ENCODE data around the gene CROT. TPM values are rescaled to one million over a fixed set of nuclear protein-coding genes. Genes with fewer than 3 reads are reported as not detected.
A peak's percentile ranks its signal among the peaks of the same experiment; 100 is the strongest.

CROT gene
- total and polyA plus RNA-seq, 8 donors = 13.0 to 29.7 (median 27.7) TPM

GRCh38 chr7:87398446-87398845, 53.0 kb downstream of the CROT start:
- intact Hi-C loops (cut with DNase I) = no loop called here
- Histone ChIP-seq H3K4me3 (no peak overlapping the region), H3K27me3 (no peaks in the 10 kb centered on the region), H3K27ac (no peak overlapping the region), H3K36me3 (peaks cover 0 to 6% of the 10 kb centered on the region in 2 donors), H3K4me1 (no peaks in the 10 kb centered on the region), H3K9me3 (no peaks in the 10 kb centered on the region)
- TF ChIP-seq CTCF (IDR thresholded peaks at IDR 0.05) = no peak
- DNase-seq (no peak), ATAC-seq (no peak)

- TF ChIP-seq CTCF (IDR thresholded peaks at IDR 0.05) = no peak
- no peak overlapping the region for H3K4me3 ChIP-seq
- DNase-seq (no peak), ATAC-seq (no peak)
- H3K4me1 ChIP-seq = no peaks in the 10 kb centered on the region
- intact Hi-C loops (cut with DNase I) = no loop called here
- no peaks in the 10 kb centered on the region for H3K36me3 ChIP-seq
- no peak overlapping the region for H3K27ac ChIP-seq
- no peaks in the 10 kb centered on the region for H3K9me3 ChIP-seq
- no peaks in the 10 kb centered on the region for H3K27me3 ChIP-seq
Measured at GRCh38 chr7:87404674-87405073, 59.2 kb downstream of the CROT start.

GRCh38 chr7:87411186-87411585, 65.7 kb downstream of the CROT start:
- no peak overlapping the region for H3K4me3 ChIP-seq
- no peak for DNase-seq
- no peaks in the 10 kb centered on the region for H3K36me3 ChIP-seq
- no peak overlapping the region for H3K27ac ChIP-seq
- no peak for TF ChIP-seq CTCF (IDR thresholded peaks at IDR 0.05)
- intact Hi-C loops (cut with DNase I) = loop anchor here in 1 of 2 donors (10.0 kb wide), 1 partner anchor 96 kb away; no protein-coding TSS in a partner anchor
- no peaks in the 10 kb centered on the region for H3K9me3 ChIP-seq
- no peaks in the 10 kb centered on the region for H3K4me1 ChIP-seq
- H3K27me3 ChIP-seq = no peaks in the 10 kb centered on the region
- ATAC-seq = no peak

- no peak for ATAC-seq
- no peaks in the 10 kb centered on the region for H3K4me1 ChIP-seq
- intact Hi-C loops (cut with DNase I) = loop anchor here in 1 of 2 donors (10.0 kb wide), 1 partner anchor 98 kb away; no protein-coding TSS in a partner anchor
- no peak overlapping the region for H3K4me3 ChIP-seq
- H3K9me3 ChIP-seq = no peaks in the 10 kb centered on the region
- H3K36me3 ChIP-seq = no peaks in the 10 kb centered on the region
- no peak for TF ChIP-seq CTCF (IDR thresholded peaks at IDR 0.05)
- H3K27ac ChIP-seq = no peak overlapping the region
- no peaks in the 10 kb centered on the region for H3K27me3 ChIP-seq
- DNase-seq = no peak
Measured at GRCh38 chr7:87413029-87413428, 67.6 kb downstream of the CROT start.

GRCh38 chr7:87413951-87414793, 68.7 kb downstream of the CROT start:
- no peak for TF ChIP-seq CTCF (IDR thresholded peaks at IDR 0.05)
- intact Hi-C loops (cut with DNase I) = loop anchor here (2.0 to 10.0 kb wide), 2 partner anchors 99 to 101 kb away; no protein-coding TSS in a partner anchor
- Histone ChIP-seq H3K36me3 (no peaks in the 10 kb centered on the region), H3K27me3 (no peaks in the 10 kb centered on the region), H3K27ac (no peak overlapping the region), H3K9me3 (no peaks in the 10 kb centered on the region), H3K4me3 (no peak overlapping the region), H3K4me1 (no peaks in the 10 kb centered on the region)
- ATAC-seq (peak; percentile 23), DNase-seq (no peak)

Data from left lung (tissue), 10 donors.